GM21390 (cell line): ENCODE data around the gene WDR19.

ENCODE experiments used
- ATAC-seq: cut with Tn5 transposase; IDR thresholded peaks from one replicate; pipeline ENCODE4 v1.9.1; 2021; ENCODE audit not compliant: unreplicated experiment

The WDR19 gene

GRCh38 chr4:39295784-39296183, 113.5 kb downstream of the WDR19 start:
- no peak for ATAC-seq

DNA sequence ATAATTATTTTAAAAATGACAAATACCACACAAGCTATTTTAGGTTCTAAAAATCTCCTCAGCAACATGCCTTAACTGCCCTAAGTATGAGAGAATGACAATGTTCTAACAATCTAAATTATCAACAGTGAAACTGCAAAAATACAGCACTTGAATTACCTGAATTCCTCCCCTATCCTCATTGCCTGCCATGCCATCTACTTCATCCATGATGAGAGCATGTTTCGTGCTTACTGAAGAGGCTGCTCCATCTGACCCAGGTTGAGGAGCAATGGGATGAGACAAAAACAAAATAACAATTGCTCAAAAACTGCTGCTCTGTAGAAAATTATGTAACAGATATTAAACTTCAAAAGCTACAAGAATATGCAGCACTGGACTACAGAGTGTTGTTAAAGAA, 120.6 kb downstream of the WDR19 start:
- ATAC-seq = no peak

DNA sequence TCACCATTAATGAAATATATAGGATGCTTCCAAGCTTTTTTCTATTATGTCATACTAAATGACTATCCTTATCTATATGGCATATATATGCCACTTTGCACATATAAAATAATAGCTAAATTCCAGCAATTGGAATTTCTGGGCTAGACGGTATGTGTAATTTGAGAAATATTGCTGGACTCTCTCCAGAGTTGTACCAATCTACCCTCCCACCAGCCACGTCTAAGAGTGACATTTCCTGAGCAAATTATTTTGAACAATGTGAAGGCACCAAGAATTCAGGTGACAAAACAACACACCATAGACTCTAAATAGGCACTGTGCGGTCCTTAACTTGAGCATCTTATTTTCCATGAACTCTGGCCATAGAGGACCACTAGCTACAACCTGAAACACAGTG, 121.5 kb downstream of the WDR19 start:
- ATAC-seq = no peak

DNA sequence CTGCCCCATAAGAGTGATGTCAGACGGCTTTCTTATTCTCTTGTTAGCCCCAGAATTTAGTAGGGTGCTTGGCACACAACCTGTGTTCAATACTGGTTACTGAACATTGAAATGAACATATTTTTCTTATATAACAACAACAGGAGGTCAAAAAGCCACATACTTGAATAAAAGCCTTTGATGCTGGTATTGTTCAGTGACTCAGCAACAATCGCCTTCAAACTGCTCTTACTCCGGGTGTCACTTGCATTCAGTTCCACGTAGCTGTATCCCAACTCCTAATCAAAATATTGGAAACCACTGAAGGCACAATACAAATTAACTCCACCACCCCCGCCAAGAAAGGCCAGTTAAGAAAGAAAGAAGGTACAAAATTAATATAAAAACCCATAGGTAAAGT, 122.3 kb downstream of the WDR19 start:
- ATAC-seq = no peak

- ATAC-seq = no peak
These were observed 123.8 kb downstream of the WDR19 start for GRCh38 chr4:39305912-39306677.

- no peak for ATAC-seq
These were observed 126.3 kb downstream of the WDR19 start for GRCh38 chr4:39308611-39309010.

GRCh38 chr4:39312816-39313215, 130.5 kb downstream of the WDR19 start:
- no peak for ATAC-seq

GRCh38 chr4:39319676-39320075, 137.3 kb downstream of the WDR19 start:
- no peak for ATAC-seq

DNA sequence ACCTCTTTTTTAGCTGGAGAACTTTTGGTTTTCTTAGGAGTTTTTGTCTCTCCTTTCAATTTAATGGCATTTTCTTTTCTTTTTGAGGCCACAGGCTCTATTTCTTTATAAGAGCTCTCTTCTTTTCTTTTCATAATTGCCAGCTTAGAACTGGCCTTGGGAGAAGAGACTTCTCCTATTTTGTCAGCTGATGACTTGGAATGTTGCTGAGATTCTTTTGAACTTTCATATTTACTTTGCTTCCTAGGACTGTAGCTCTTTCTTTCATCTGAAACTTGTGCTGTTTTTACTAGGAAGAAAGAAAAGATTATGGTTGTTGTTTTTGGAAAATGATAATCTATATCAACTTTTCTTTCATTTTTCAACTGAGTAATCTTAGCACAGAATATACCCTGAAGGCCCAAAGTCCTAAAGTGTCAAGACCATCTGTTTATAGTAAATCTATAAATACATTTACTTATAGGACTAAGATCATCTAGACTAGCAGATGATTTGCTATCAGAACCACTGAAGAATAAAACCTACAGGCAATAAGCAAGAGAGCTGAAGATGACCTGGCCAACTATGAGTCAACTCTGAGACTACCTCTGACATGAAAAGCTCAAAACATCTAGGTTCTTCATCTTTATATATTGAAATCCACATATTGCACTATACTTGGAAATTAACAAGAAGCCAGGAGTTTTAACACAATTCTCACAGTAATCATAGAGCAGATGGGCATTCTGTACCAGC, 138.2 kb downstream of the WDR19 start:
- no peak for ATAC-seq

DNA sequence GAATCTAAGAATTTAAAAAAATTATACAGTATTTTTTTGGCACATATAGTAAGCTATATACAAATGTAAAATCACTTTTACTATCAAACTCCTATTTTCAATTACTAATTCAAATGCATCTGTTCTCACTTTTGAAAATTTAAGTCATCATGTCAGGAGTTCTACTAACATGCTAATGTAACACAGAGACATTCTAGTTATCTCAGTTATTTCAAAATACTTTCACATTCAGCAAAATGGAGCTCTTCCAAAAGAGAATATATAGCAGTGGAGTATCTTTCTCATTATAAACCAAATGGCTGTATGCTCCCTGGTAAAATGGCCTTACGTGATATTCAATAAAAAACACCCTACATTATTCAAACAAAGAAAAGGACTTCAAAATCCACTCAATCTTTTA, 141.5 kb downstream of the WDR19 start:
- no peak for ATAC-seq

DNA sequence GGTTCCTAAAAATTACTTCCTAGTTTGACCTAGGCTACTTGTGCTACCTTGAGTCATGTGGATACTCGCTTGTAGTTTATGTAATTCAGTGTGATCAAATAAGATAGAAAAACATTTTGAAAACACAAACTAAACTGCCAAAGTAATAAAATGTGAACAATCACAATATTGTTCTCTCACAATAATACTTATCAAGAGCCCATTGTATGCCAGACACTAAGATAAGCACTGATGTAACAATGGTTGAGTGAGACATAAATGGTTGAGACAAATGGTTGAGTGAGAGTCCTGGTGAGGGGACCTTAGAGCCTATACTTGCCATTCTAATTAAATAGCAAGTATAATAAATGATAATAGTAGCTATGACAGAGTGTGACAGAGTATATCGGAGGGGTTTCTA, 142.1 kb downstream of the WDR19 start:
- no peak for ATAC-seq

DNA sequence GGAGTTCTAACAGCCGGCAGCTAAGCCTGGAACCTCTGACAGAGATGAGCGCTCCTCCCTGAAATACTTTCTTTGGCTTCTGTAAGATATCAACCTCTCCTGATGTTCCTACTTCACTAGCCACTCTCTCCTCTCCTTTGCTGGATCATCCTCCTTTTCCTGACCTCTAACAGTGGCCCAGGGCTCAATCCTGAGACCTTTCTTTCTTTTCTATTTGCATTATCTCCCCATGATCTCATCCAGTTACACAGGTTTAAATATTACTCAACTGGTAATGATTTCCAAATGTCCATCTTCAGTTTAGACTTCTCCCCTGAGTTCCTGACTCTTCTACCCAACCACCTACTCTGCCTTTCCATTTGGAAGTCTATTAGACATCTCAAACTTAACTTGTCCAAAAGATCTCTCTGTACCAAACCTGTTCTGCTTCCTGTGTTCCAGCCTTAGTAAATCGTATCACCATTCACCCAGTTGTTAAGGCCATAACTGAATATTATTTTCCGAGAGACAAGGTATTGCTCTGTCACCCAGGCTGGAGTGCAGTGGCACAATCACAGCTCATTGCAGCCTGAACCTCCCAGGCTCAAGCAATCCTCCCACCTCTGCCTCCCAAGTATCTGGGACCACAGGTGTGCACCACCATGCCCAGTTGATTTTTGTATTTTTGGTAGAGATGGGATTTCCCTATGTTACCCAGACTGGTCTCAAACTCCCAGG, 142.7 kb downstream of the WDR19 start:
- ATAC-seq = no peak

DNA sequence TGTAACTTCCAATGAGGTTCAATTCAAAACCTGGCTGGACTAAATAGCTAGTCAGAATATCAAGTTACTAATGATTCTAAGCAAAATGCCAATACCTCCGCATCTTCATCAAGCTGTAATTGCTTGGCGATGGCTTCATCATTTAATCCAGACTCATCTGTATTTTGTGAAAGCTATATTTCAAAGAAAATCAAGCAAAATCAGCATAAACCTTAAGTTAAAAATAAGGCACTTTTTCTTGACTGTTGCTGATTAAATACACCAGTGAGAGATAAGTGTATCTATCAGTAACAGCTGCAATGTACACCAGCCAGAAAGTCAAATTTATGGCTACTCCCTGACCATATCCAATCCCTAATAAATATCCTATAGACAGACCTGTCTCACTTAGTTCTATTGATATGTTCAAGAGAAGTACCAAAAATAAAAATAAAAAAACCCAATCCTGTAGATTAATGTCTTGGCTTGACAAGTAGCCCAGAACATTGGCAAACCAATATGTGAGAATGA, 144.2 kb downstream of the WDR19 start:
- ATAC-seq = no peak

DNA sequence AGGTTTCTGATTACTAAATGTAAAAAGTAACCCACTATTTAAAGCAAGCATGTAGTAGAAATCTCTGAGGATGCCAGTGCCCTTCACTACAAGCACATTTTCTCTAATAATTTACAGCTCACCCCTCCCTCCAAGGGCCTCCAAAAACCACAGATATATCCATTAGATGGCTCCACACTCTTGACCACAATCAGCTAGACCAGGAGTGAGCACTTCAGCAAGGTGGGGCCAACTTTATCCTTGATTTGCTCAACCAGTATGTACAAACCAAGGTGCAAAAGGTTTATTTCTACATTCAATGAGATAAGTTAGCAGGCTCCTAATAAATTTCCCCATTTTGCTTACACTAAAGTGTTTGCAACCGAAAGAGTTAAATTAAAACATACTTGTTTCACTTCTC, 148.0 kb downstream of the WDR19 start:
- no peak for ATAC-seq

- ATAC-seq = no peak
These were observed 148.9 kb downstream of the WDR19 start for GRCh38 chr4:39331191-39331590.
